A673 (cell line): ENCODE data around the gene SF3B1. TPM values are rescaled to one million over a fixed set of nuclear protein-coding genes. Genes with fewer than 3 reads are reported as not detected.
A peak's percentile ranks its signal among the peaks of the same experiment; 100 is the strongest.

Source experiments
- BruUV-seq: library from RNA; stranded (reverse); fragments of 400-500 nt; replicated peaks from 2 replicates; lab custom pipeline; 2021; lab: Mats Ljungman, UMichigan
- CTCF ChIA-PET: fragments of 300-600 bp; sonication (Branson Sonifier 250); formaldehyde crosslinking; loops from one replicate; lab custom pipeline; 2022; ENCODE audit warnings: antibody characterized with exemption; lab: Charles Lee
- POLR2A ChIA-PET: fragments of 300-600 bp; sonication (Branson Sonifier 250); formaldehyde crosslinking; loops from one replicate; lab custom pipeline; 2022; ENCODE audit warnings: antibody characterized with exemption; ENCODE audit not compliant: low non-redundant PET; lab: Charles Lee
- DNase-seq: peaks from one replicate; pipeline ENCODE4 v3.0.0-alpha.2; 2015; ENCODE audit warnings: low spot score
- H3K27ac ChIP-seq: fragments of 200-600 bp; sonication (generic); 2 replicates; pipeline ENCODE4 v1.5.1; 2016; ENCODE audit warnings: mixed run types, low read depth, mild to moderate bottlenecking, mixed read lengths, antibody characterized with exemption, low read length; ENCODE audit not compliant: poor library complexity, severe bottlenecking
- H3K27me3 ChIP-seq: fragments of 200-600 bp; sonication (generic); replicated peaks from 2 replicates; pipeline ENCODE4 v1.6.1; 2017; ENCODE audit warnings: mixed run types, low read depth, mild to moderate bottlenecking, mixed read lengths, antibody characterized with exemption, low read length; ENCODE audit not compliant: insufficient read depth, poor library complexity
- H3K36me3 ChIP-seq: fragments of 200-600 bp; sonication (generic); 2 replicates; pipeline ENCODE4 v1.6.1; 2016; ENCODE audit warnings: mixed run types, mild to moderate bottlenecking, mixed read lengths, antibody characterized with exemption, low read length; ENCODE audit not compliant: insufficient read depth, poor library complexity, severe bottlenecking
- H3K4me1 ChIP-seq: fragments of 200-600 bp; sonication (generic); 2 replicates; pipeline ENCODE4 v1.6.1; 2017; ENCODE audit warnings: mixed run types, mild to moderate bottlenecking, mixed read lengths, antibody characterized with exemption, low read length; ENCODE audit not compliant: insufficient read depth, poor library complexity, severe bottlenecking
- H3K4me3 ChIP-seq: fragments of 200-600 bp; sonication (generic); 2 replicates; pipeline ENCODE4 v1.5.1; 2016; ENCODE audit warnings: low read depth, mixed run types, mild to moderate bottlenecking, mixed read lengths, low read length; ENCODE audit not compliant: poor library complexity, severe bottlenecking
- H3K9me3 ChIP-seq: fragments of 200-600 bp; sonication (generic); 2 replicates; pipeline ENCODE4 v1.6.1; 2016; ENCODE audit warnings: mixed run types, low read depth, mild to moderate bottlenecking, mixed read lengths, antibody characterized with exemption, low read length; ENCODE audit not compliant: poor library complexity, severe bottlenecking
- EZH2 ChIP-seq: fragments of 200-600 bp; sonication (generic); IDR thresholded peaks from 2 replicates; pipeline ENCODE4 v1.6.1; 2017; ENCODE audit warnings: borderline replicate concordance, low read depth, mild to moderate bottlenecking, mixed read lengths, antibody characterized with exemption, low read length; ENCODE audit not compliant: poor library complexity, severe bottlenecking
- intact Hi-C: fragments of 100-400 bp; cut with micrococcal nuclease; formaldehyde crosslinking; loops from one replicate; pipeline ENCODE4 v1.10.0; 2022; ENCODE audit not compliant: unreplicated experiment
- total RNA-seq: library from RNA; stranded (reverse); gene quantifications from 2 replicates; pipeline ENCODE4 v1.2.3, GENCODE V29; 2021
- TF ChIP-seq, protein P1 (sequence below): fragments of 300-800, 200-600 bp; sonication (generic); conservative IDR thresholded peaks from 2 replicates; pipeline ENCODE4 v1.5.1; 2017; ENCODE audit warnings: low read depth, mild to moderate bottlenecking, antibody characterized with exemption, low read length, moderate library complexity, mixed read lengths

Gene SF3B1
- total RNA-seq, 1 experiment from 2014 or later, result 287 TPM

DNA sequence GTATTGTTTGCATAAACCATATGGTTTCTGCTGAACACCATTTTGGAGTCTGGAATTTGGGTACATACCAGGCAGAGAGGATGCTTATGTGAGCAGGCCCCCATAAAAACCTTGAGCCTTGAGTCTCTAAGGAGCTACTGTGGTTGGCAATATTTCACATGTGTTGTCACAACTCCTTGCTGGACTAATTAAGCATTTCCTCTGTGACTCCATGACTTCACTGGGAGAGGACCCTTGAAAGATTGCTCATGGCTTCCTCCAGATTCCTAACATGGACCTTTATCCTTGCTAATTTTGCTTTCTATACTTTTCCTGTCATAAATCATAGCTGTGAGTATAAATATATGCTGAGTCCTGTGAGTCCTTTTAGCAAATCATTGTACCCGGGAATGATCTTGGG is 10.9 kb upstream of the SF3B1 start:
- intact Hi-C loops, result no loop called here
- POLR2A ChIA-PET, result no interaction called here
- no peak overlapping the region for H3K27ac ChIP-seq
- no peak for TF ChIP-seq EZH2
- TF ChIP-seq, protein P1, sequence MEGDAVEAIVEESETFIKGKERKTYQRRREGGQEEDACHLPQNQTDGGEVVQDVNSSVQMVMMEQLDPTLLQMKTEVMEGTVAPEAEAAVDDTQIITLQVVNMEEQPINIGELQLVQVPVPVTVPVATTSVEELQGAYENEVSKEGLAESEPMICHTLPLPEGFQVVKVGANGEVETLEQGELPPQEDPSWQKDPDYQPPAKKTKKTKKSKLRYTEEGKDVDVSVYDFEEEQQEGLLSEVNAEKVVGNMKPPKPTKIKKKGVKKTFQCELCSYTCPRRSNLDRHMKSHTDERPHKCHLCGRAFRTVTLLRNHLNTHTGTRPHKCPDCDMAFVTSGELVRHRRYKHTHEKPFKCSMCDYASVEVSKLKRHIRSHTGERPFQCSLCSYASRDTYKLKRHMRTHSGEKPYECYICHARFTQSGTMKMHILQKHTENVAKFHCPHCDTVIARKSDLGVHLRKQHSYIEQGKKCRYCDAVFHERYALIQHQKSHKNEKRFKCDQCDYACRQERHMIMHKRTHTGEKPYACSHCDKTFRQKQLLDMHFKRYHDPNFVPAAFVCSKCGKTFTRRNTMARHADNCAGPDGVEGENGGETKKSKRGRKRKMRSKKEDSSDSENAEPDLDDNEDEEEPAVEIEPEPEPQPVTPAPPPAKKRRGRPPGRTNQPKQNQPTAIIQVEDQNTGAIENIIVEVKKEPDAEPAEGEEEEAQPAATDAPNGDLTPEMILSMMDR, result no peak
- no TSS peak for BruUV-seq
- H3K36me3 ChIP-seq, result no peaks in the 10 kb centered on the region
- CTCF ChIA-PET, result no interaction called here
- no peaks in the 10 kb centered on the region for H3K9me3 ChIP-seq
- peak; percentile 80 for DNase-seq
- peaks cover 12% of the 10 kb centered on the region for H3K4me1 ChIP-seq
- H3K4me3 ChIP-seq, result no peak overlapping the region
- H3K27me3 ChIP-seq, result no peaks in the 10 kb centered on the region

DNA sequence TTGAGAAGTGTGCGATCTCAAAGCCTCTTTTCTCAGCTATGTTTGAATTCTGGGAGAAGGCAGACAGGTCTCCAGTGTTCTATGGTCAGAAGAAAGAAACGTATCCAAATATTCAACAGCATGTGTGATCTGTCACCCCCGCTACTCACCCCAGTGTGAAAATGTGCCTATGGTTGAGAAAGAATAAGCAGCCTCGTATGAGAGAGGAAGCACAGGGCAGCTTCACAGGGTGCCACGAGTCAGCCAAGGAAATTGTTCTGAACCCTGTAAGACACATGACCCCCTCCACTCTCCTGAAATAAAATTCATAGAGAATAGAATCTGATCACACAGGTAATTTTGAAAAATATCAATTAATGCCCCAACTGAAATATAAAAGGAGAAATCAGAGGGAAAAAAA is 8.0 kb upstream of the SF3B1 start:
- CTCF ChIA-PET, result no interaction called here
- no TSS peak for BruUV-seq

DNA sequence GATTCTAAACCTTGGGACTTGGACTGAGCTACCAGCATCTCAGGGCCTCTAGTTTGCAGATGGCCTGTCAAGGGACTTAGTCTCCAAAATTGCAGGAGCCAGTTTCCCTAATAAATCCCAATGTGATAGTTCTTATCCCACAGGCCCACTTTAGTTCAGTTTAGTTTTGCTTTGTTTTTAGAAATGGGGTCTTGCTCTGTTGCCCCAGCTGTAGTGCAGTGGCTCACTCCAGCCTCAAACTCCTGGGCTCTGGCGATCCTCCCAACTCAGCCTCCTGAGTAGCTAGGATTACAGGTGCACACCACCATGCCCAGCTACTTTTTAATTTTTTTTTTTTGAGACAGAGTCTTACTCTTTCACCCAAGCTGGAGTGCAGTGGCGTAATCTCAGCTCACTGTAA is 2.6 kb upstream of the SF3B1 start:
- Histone ChIP-seq H3K9me3 (no peaks in the 10 kb centered on the region), H3K36me3 (no peaks in the 10 kb centered on the region), H3K27ac (no peak overlapping the region), H3K27me3 (no peaks in the 10 kb centered on the region), H3K4me3 (no peak overlapping the region), H3K4me1 (peaks cover 16% of the 10 kb centered on the region)
- intact Hi-C loops, result no loop called here
- no peak for DNase-seq
- ChIA-PET CTCF (no interaction called here), POLR2A (no interaction called here)
- no TSS peak for BruUV-seq
- no peak for TF ChIP-seq EZH2
- TF ChIP-seq, protein P1, result no peak

More for the DNA sequence above, 8.0 kb upstream of the SF3B1 start:
- Histone ChIP-seq H3K9me3 (no peaks in the 10 kb centered on the region), H3K27ac (no peak overlapping the region), H3K36me3 (no peaks in the 10 kb centered on the region), H3K4me1 (peaks cover 12% of the 10 kb centered on the region), H3K27me3 (no peaks in the 10 kb centered on the region), H3K4me3 (no peak overlapping the region)
- no peak for TF ChIP-seq EZH2
- TF ChIP-seq, protein P1, result no peak
- intact Hi-C loops, result no loop called here
- DNase-seq, result no peak
- POLR2A ChIA-PET, result interaction anchor here (0.6 kb wide), 1 partner anchor 54 kb away, joined by 6 read pairs; no protein-coding TSS in a partner anchor
